Osteoblast (primary cell): ENCODE data around the gene PRAC1. TPM values are rescaled to one million over a fixed set of nuclear protein-coding genes. Genes with fewer than 3 reads are reported as not detected.

Experiments
- DNase-seq: peaks from one replicate; pipeline ENCODE4 v3.0.0; 2011; ENCODE audit warnings: low spot score, mixed read lengths; ENCODE audit not compliant: insufficient read length; ENCODE audit errors: missing footprints
- H2AFZ ChIP-seq: 2 replicates; pipeline ENCODE4 v1.6.0; 2011; ENCODE audit warnings: mild to moderate bottlenecking, low read length
- H3K27ac ChIP-seq: 2 replicates; pipeline ENCODE4 v1.5.1; 2011; ENCODE audit warnings: mild to moderate bottlenecking, low read depth, low read length, moderate library complexity
- H3K27me3 ChIP-seq: 2 replicates; pipeline ENCODE4 v1.6.0; 2012; ENCODE audit warnings: mild to moderate bottlenecking, control low read depth, inconsistent platforms, low read length, moderate library complexity; ENCODE audit not compliant: insufficient read depth
- H3K36me3 ChIP-seq: 2 replicates; pipeline ENCODE4 v1.5.1; 2011; ENCODE audit warnings: mild to moderate bottlenecking, low read length, control low read depth, moderate library complexity; ENCODE audit not compliant: insufficient read depth
- H3K4me1 ChIP-seq: 2 replicates; pipeline ENCODE4 v1.5.1; 2011; ENCODE audit warnings: mild to moderate bottlenecking, low read length, control low read depth, moderate library complexity; ENCODE audit not compliant: insufficient read depth
- H3K4me2 ChIP-seq: 2 replicates; pipeline ENCODE4 v1.6.0; 2011; ENCODE audit warnings: mild to moderate bottlenecking, low read length; ENCODE audit not compliant: insufficient read depth
- H3K4me3 ChIP-seq: fragments of 200-600 bp; sonication (generic); 3 replicates; pipeline ENCODE4 v1.5.1; 2012; ENCODE audit warnings: mild to moderate bottlenecking, low read length, inconsistent platforms; ENCODE audit not compliant: insufficient read depth
- H3K79me2 ChIP-seq: 2 replicates; pipeline ENCODE4 v1.6.0; 2012; ENCODE audit warnings: mild to moderate bottlenecking, low read length, control low read depth, inconsistent platforms; ENCODE audit not compliant: insufficient read depth
- H3K9me3 ChIP-seq: 2 replicates; pipeline ENCODE4 v1.5.1; 2011; ENCODE audit warnings: low read depth, low read length, control low read depth
- H4K20me1 ChIP-seq: 2 replicates; pipeline ENCODE4 v1.6.0; 2012; ENCODE audit warnings: mild to moderate bottlenecking, low read length, control low read depth; ENCODE audit not compliant: insufficient read depth
- total RNA-seq: library from RNA; depleted of rRNA; stranded (reverse); fragments of >200 nt; gene quantifications from 2 replicates; pipeline ENCODE4 v1.2.3, GENCODE V29; 2012
- TF ChIP-seq, protein P1 (sequence below): IDR thresholded peaks from 2 replicates; pipeline ENCODE4 v1.5.1; 2011; ENCODE audit warnings: mild to moderate bottlenecking, low read depth, low read length, moderate library complexity; ENCODE audit errors: extremely low read depth

Gene PRAC1
- total RNA-seq, 1 donor = not detected

DNA sequence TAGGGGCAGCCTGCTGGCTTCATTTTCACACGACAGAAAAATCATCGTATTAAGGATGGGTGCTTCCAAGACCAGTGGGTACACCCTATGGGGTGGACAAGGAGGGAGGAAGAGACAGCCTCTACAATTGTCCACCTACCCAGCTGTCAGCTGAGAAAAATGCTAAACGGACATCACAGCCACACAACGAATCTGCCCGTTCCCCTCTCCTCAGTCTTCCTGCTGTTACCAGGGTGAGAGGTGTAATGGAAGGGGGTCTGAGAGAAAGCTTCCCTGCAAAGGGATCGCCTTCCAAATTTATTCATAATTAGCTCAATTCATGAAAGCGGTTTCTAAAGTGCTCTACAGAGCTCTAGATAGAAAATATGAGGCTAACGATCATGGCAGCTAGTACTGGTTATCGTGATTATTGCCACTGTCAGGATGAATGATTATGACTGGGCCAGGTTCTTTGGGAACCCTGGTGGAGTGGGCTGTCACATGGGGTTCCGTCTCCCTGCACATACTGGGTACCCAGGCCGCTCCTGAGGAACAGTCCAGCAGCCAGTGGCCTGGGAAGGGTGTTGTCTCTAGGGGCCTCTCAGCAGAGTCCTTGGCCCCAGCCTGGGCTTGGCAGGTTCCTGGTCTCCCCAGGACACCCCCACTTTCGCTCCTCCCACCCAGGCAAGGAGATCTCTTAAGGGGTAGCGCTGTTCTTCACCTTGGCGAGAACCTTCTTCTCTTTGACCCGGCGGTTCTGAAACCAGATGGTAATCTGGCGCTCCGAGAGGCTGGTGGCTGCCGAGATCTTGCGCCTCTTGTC, 4.0 kb upstream of the PRAC1 start:
- no peak overlapping the region for H2AFZ ChIP-seq
- H3K79me2 ChIP-seq = no peaks in the 10 kb centered on the region
- peaks cover 99% of the 10 kb centered on the region for H3K27me3 ChIP-seq
- H3K4me1 ChIP-seq = peaks cover 5% of the 10 kb centered on the region
- DNase-seq = no peak
- TF ChIP-seq, protein P1, sequence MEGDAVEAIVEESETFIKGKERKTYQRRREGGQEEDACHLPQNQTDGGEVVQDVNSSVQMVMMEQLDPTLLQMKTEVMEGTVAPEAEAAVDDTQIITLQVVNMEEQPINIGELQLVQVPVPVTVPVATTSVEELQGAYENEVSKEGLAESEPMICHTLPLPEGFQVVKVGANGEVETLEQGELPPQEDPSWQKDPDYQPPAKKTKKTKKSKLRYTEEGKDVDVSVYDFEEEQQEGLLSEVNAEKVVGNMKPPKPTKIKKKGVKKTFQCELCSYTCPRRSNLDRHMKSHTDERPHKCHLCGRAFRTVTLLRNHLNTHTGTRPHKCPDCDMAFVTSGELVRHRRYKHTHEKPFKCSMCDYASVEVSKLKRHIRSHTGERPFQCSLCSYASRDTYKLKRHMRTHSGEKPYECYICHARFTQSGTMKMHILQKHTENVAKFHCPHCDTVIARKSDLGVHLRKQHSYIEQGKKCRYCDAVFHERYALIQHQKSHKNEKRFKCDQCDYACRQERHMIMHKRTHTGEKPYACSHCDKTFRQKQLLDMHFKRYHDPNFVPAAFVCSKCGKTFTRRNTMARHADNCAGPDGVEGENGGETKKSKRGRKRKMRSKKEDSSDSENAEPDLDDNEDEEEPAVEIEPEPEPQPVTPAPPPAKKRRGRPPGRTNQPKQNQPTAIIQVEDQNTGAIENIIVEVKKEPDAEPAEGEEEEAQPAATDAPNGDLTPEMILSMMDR = no peak
- H3K4me2 ChIP-seq = no peak overlapping the region
- no peak overlapping the region for H3K4me3 ChIP-seq
- H3K36me3 ChIP-seq = no peaks in the 10 kb centered on the region
- H3K27ac ChIP-seq = no peak overlapping the region
- peaks cover 3% of the 10 kb centered on the region for H4K20me1 ChIP-seq
- H3K9me3 ChIP-seq = no peaks in the 10 kb centered on the region

DNA sequence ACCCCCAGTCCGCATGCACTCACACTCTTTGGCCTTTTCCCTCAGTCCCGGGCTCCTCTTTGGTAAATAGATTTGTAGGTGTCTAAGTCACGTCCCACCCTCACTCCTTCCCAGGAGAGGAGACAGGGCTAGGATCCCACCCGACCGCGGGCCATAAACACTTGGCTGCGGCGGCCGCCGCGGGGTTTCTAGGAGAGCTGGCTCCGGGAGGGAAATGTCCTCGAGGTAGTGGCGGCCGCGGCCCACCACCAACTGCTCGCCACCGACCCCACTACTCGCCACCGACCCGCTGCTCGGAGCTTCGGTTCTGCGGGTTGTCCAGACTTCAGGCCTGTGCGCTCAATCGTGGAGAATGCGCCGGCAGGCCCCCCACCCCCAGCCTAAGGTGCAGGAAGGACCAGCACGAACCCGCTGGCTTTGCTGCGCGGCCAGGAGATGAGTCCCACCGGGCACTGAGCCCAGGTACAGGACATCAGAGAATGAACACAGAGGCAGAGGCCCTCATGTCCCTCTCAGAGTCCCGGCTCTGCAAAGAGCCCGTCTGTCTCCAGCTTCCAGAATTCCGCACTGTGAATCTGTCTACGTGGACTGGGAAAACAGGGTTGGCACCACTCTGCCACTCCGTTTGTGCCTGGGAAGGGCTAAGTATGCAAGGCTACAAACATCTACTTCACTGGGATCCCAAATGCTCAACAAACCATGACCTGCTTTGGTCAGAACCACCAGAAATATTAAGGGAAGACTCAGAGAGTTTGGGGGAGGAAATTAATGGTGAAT, 3.2 kb upstream of the PRAC1 start:
- Histone ChIP-seq H3K36me3 (no peaks in the 10 kb centered on the region), H3K9me3 (no peaks in the 10 kb centered on the region), H3K4me1 (peaks cover 5% of the 10 kb centered on the region), H3K27ac (no peak overlapping the region), H3K27me3 (peaks cover 100% of the 10 kb centered on the region), H3K79me2 (no peaks in the 10 kb centered on the region), H2AFZ (peak overlapping the region; percentile 22), H3K4me3 (no peak overlapping the region), H3K4me2 (peak overlapping the region; percentile 48), H4K20me1 (peaks cover 3% of the 10 kb centered on the region)
- no peak for DNase-seq
- TF ChIP-seq, protein P1 = no peak

DNA sequence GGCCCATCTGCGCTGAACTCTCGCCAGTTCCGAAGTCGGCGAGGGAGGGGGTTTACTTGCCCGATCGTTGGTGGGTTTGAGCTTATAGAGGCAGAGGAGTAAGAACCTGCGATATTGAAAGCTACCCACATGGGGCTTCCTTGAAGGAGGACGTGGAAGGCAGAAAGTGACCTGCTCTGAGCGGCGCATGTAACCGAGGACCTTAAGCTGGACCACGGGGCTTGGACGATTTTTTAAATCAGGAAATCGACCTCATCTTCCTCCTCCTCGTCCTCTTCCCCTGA, 2.6 kb upstream of the PRAC1 start:
- Histone ChIP-seq H3K79me2 (no peaks in the 10 kb centered on the region), H3K27me3 (peaks cover 100% of the 10 kb centered on the region), H3K4me3 (no peak overlapping the region), H3K4me1 (peaks cover 5% of the 10 kb centered on the region), H2AFZ (peak overlapping the region; percentile 22), H3K27ac (no peak overlapping the region), H3K36me3 (no peaks in the 10 kb centered on the region), H4K20me1 (peaks cover 3% of the 10 kb centered on the region), H3K9me3 (no peaks in the 10 kb centered on the region), H3K4me2 (peak overlapping the region; percentile 48)
- no peak for DNase-seq
- TF ChIP-seq, protein P1 = no peak
